ENCODE data around the gene ELAC2.

ELAC2 gene

GRCh38 chr17:13046361-13046760 is 28.5 kb upstream of the ELAC2 start:
- H3K4me3 ChIP-seq (replicated peaks; ENCODE audit: low read depth, low read length): no peak overlapping the region
- no peak for DNase-seq (ENCODE audit: extremely low read depth, low read depth)
- TF ChIP-seq CTCF (IDR thresholded peaks at IDR 0.05; ENCODE audit: low read depth, low read length, missing control alignments): no peak

- H3K4me3 ChIP-seq (replicated peaks; ENCODE audit: low read depth, low read length): no peak overlapping the region
- peak; percentile 85 for DNase-seq (ENCODE audit: extremely low read depth, low read depth)
- no peak for TF ChIP-seq CTCF (IDR thresholded peaks at IDR 0.05; ENCODE audit: low read depth, low read length, missing control alignments)
These were observed 26.8 kb upstream of the ELAC2 start for GRCh38 chr17:13044572-13045065.

GRCh38 chr17:13038931-13039665 is 21.3 kb upstream of the ELAC2 start:
- DNase-seq (ENCODE audit: extremely low read depth, low read depth): no peak
- no peak for TF ChIP-seq CTCF (IDR thresholded peaks at IDR 0.05; ENCODE audit: low read depth, low read length, missing control alignments)
- H3K4me3 ChIP-seq (replicated peaks; ENCODE audit: low read depth, low read length): no peak overlapping the region

- no peak for DNase-seq (ENCODE audit: extremely low read depth, low read depth)
- TF ChIP-seq CTCF (IDR thresholded peaks at IDR 0.05; ENCODE audit: low read depth, low read length, missing control alignments): no peak
- H3K4me3 ChIP-seq (replicated peaks; ENCODE audit: low read depth, low read length): no peak overlapping the region
These were observed 18.9 kb upstream of the ELAC2 start for GRCh38 chr17:13036751-13037150.

GRCh38 chr17:13035420-13035819 is 17.6 kb upstream of the ELAC2 start:
- no peak overlapping the region for H3K4me3 ChIP-seq (replicated peaks; ENCODE audit: low read depth, low read length)
- DNase-seq (ENCODE audit: extremely low read depth, low read depth): no peak
- TF ChIP-seq CTCF (IDR thresholded peaks at IDR 0.05; ENCODE audit: low read depth, low read length, missing control alignments): no peak

GRCh38 chr17:13031718-13032350 is 14.0 kb upstream of the ELAC2 start:
- peak; percentile 89 for TF ChIP-seq CTCF (IDR thresholded peaks at IDR 0.05; ENCODE audit: low read depth, low read length, missing control alignments)
- H3K4me3 ChIP-seq (replicated peaks; ENCODE audit: low read depth, low read length): no peak overlapping the region
- DNase-seq (ENCODE audit: extremely low read depth, low read depth): no peak

Data from HFF-Myc (cell line).